Measurements from ENCODE around the gene AGBL1. TPM values are rescaled to one million over a fixed set of nuclear protein-coding genes. Genes with fewer than 3 reads are reported as not detected.

Gene AGBL1
- total RNA-seq, 1 experiment from 2014 or later, result not detected

DNA sequence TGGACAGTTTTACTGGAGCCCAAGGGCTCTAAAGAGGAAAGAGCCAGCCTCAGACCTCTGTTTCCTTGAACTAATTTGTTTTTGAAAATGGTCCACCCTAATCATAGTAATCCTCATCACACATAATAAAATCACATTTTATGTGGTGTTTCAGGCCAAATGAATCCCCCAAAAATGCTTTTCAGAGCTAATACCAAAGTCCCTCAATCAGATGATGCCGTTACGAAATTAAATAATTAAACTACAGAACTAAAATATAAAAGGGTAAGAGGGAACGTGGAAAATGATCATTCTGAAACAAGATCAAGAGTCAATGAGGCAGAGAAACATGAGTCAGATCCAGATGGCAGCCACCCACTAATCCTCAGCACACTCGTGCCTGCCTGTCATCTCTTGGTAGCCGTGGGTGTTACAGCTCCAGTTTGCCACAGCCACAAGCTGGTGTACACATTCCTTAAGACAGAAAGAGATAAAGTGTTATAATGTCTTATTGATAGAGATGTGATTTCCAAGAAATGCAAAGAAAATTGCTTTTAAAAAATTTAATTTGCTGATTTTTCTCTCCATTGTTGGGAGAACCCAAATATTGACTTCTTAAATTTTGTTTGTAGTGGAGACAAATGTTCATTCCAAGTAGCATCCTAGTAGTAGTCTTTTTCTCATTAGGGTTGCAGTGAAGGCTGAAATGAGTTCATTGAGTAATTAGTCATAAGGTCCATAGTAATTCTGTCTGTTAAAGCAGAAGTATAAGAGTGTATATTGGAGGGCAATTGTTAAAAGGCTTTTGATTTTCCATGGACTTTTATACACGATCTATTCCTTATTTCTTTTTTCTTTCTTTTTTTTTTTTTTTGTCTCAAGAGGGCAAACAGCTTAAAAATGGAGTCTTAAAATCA, 104.2 kb downstream of the AGBL1 start:
- H2BK120ac ChIP-seq (ENCODE audit: low read depth, low read length, poor library complexity, severe bottlenecking), result no peak overlapping the region
- no peak overlapping the region for H3K14ac ChIP-seq (ENCODE audit: insufficient read depth, low read length)
- no peaks in the 10 kb centered on the region for H3K23me2 ChIP-seq (ENCODE audit: insufficient read length, low read depth, low read length, poor library complexity, severe bottlenecking)
- no peak overlapping the region for H3K9ac ChIP-seq (ENCODE audit: extremely low read depth, insufficient read length, low read length)
- no peak overlapping the region for H2AK5ac ChIP-seq (ENCODE audit: insufficient read length, low read length)
- H3K4me1 ChIP-seq (ENCODE audit: insufficient read depth, low read length), result no peaks in the 10 kb centered on the region; the same call in 1 of the 2 replicates
- no peaks in the 10 kb centered on the region for H3K27me3 Mint-ChIP-seq (ENCODE audit: low read depth)
- H4K5ac ChIP-seq (ENCODE audit: insufficient read length, low read depth, low read length), result no peak overlapping the region
- no peak overlapping the region for H3K56ac ChIP-seq (ENCODE audit: insufficient read length, low read depth, low read length)
- H3K27me3 ChIP-seq (ENCODE audit: insufficient read depth, low read length), result no peaks in the 10 kb centered on the region
- H2AFZ ChIP-seq (ENCODE audit: low read length), result no peak overlapping the region
- H3K4me2 ChIP-seq (ENCODE audit: insufficient read depth, insufficient read length, low read length), result no peak overlapping the region
- 0 out of 7 replicates have a peak overlapping the region, but pooled peaks of 1 of the 3 experiments have one; percentile 18 for H3K27ac Mint-ChIP-seq
- DNase-seq, result no peak
- no peaks in the 10 kb centered on the region for H3K79me1 ChIP-seq (ENCODE audit: insufficient read depth, low read depth, low read length, poor library complexity, severe bottlenecking)
- H2BK15ac ChIP-seq (ENCODE audit: low read depth, low read length), result no peak overlapping the region
- H3K4me3 Mint-ChIP-seq, result no peak overlapping the region
- H3K4me1 Mint-ChIP-seq, result no peaks in the 10 kb centered on the region; a peak in 1 of 4 replicates
- no peaks in the 10 kb centered on the region for H3K79me2 ChIP-seq (ENCODE audit: insufficient read depth, low read length)
- no peaks in the 10 kb centered on the region for H3K9me3 ChIP-seq (ENCODE audit: control insufficient read depth, low read depth, low read length)
- WGBS (ENCODE audit: extremely low coverage, insufficient read length, low lambda C conversion rate), result no CpG with 5 or more reads among the region's 6 CpGs
- no peak overlapping the region for H2BK5ac ChIP-seq (ENCODE audit: insufficient read length, low read length)
- no peak overlapping the region for H4K8ac ChIP-seq (replicated peaks; ENCODE audit: insufficient read length, low read depth, low read length)
- H2BK20ac ChIP-seq (ENCODE audit: low read depth, low read length, poor library complexity, severe bottlenecking), result no peak overlapping the region
- no peak overlapping the region for H3K4ac ChIP-seq (ENCODE audit: low read depth, low read length)
- no peak overlapping the region for H3K18ac ChIP-seq (ENCODE audit: insufficient read length, low read depth, low read length)
- H2BK12ac ChIP-seq (ENCODE audit: insufficient read length, low read depth, low read length), result no peak overlapping the region
- H3K36me3 Mint-ChIP-seq (ENCODE audit: insufficient read depth in 1 of 3, low read depth in 3 of 3), result no peaks in the 10 kb centered on the region; a peak in 1 of 7 replicates
- peaks cover 0 to 3% of the 10 kb centered on the region in 2 experiments; a peak in 1 of 5 replicates for H3K9me3 Mint-ChIP-seq
- H3T11ph ChIP-seq (ENCODE audit: low read length), result no peak overlapping the region
- no peak overlapping the region for H3K27ac ChIP-seq (ENCODE audit: insufficient read length, low read depth, low read length)
- no peak overlapping the region for H3K23ac ChIP-seq (ENCODE audit: insufficient read length, low read depth, low read length)
- TF ChIP-seq, protein P1, sequence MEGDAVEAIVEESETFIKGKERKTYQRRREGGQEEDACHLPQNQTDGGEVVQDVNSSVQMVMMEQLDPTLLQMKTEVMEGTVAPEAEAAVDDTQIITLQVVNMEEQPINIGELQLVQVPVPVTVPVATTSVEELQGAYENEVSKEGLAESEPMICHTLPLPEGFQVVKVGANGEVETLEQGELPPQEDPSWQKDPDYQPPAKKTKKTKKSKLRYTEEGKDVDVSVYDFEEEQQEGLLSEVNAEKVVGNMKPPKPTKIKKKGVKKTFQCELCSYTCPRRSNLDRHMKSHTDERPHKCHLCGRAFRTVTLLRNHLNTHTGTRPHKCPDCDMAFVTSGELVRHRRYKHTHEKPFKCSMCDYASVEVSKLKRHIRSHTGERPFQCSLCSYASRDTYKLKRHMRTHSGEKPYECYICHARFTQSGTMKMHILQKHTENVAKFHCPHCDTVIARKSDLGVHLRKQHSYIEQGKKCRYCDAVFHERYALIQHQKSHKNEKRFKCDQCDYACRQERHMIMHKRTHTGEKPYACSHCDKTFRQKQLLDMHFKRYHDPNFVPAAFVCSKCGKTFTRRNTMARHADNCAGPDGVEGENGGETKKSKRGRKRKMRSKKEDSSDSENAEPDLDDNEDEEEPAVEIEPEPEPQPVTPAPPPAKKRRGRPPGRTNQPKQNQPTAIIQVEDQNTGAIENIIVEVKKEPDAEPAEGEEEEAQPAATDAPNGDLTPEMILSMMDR (conservative IDR thresholded peaks at IDR 0.05), result no peak
- no peaks in the 10 kb centered on the region for H4K20me1 ChIP-seq (ENCODE audit: control insufficient read depth, insufficient read depth, insufficient read length)
- no peak overlapping the region for H4K91ac ChIP-seq (ENCODE audit: insufficient read length, low read depth, low read length)

Data from H9 (cell line).